ENCODE data around the gene CLIP1. TPM values are rescaled to one million over a fixed set of nuclear protein-coding genes. Genes with fewer than 3 reads are reported as not detected.

The CLIP1 gene
- polyA plus RNA-seq, 4 donors: 16.1 to 34.9 (median 19.7) TPM

- no peaks in the 10 kb centered on the region for H3K9me3 ChIP-seq (ENCODE audit: control insufficient read depth in 2 of 2, insufficient read depth in 1 of 2, low read depth in 1 of 2, low read length in 1 of 2)
- no peak for DNase-seq
- WGBS, 3 donors: 90 to 95% (median 90%) methylated on average over 4 to 7 of the region's 7 CpGs
- no peak overlapping the region for H3K4me3 ChIP-seq (ENCODE audit: low read depth in 1 of 3, low read length in 3 of 3)
- no peaks in the 10 kb centered on the region for H3K27me3 ChIP-seq (ENCODE audit: control insufficient read depth in 3 of 3, insufficient read depth in 3 of 3, low read length in 3 of 3)
- H3K4me1 ChIP-seq (ENCODE audit: control insufficient read depth in 3 of 3, insufficient read depth in 2 of 3, low read depth in 1 of 3, low read length in 2 of 3): peaks cover 0 to 6% (median 2%) of the 10 kb centered on the region in 3 donors
- H3K27ac ChIP-seq (ENCODE audit: low read depth in 1 of 3, low read length in 2 of 3): no peak overlapping the region
- H3K36me3 ChIP-seq (ENCODE audit: control insufficient read depth in 3 of 3, insufficient read depth in 2 of 3, low read depth in 1 of 3, low read length in 3 of 3): no peaks in the 10 kb centered on the region
- FAIRE-seq: no peak
Observed at GRCh38 chr12:122460061-122460460, 37.6 kb upstream of the CLIP1 start.

GRCh38 chr12:122459211-122459610 lies 36.7 kb upstream of the CLIP1 start:
- Histone ChIP-seq H3K4me3 (ENCODE audit: low read depth in 1 of 3, low read length in 3 of 3) (no peak overlapping the region), H3K27me3 (ENCODE audit: control insufficient read depth in 3 of 3, insufficient read depth in 3 of 3, low read length in 3 of 3) (no peaks in the 10 kb centered on the region), H3K4me1 (ENCODE audit: control insufficient read depth in 3 of 3, insufficient read depth in 2 of 3, low read depth in 1 of 3, low read length in 2 of 3) (peaks cover 0 to 6% (median 2%) of the 10 kb centered on the region in 3 donors), H3K36me3 (ENCODE audit: control insufficient read depth in 3 of 3, insufficient read depth in 2 of 3, low read depth in 1 of 3, low read length in 3 of 3) (no peaks in the 10 kb centered on the region), H3K27ac (ENCODE audit: low read depth in 1 of 3, low read length in 2 of 3) (no peak overlapping the region), H3K9me3 (ENCODE audit: control insufficient read depth in 2 of 2, insufficient read depth in 1 of 2, low read depth in 1 of 2, low read length in 1 of 2) (no peaks in the 10 kb centered on the region)
- no peak for FAIRE-seq
- 91 to 100% (median 100%) methylated on average over 2 of the region's 2 CpGs for WGBS, 3 donors
- no peak for DNase-seq

- Histone ChIP-seq H3K36me3 (ENCODE audit: control insufficient read depth in 3 of 3, insufficient read depth in 2 of 3, low read depth in 1 of 3, low read length in 3 of 3) (no peaks in the 10 kb centered on the region), H3K4me3 (ENCODE audit: low read depth in 1 of 3, low read length in 3 of 3) (no peak overlapping the region), H3K27ac (ENCODE audit: low read depth in 1 of 3, low read length in 2 of 3) (no peak overlapping the region), H3K4me1 (ENCODE audit: control insufficient read depth in 3 of 3, insufficient read depth in 2 of 3, low read depth in 1 of 3, low read length in 2 of 3) (peaks cover 0 to 6% (median 2%) of the 10 kb centered on the region in 3 donors), H3K27me3 (ENCODE audit: control insufficient read depth in 3 of 3, insufficient read depth in 3 of 3, low read length in 3 of 3) (no peaks in the 10 kb centered on the region), H3K9me3 (ENCODE audit: control insufficient read depth in 2 of 2, insufficient read depth in 1 of 2, low read depth in 1 of 2, low read length in 1 of 2) (no peaks in the 10 kb centered on the region)
- WGBS, 3 donors: 90 to 94% (median 93%) methylated on average over 17 of the region's 17 CpGs
- DNase-seq: no peak
- no peak for FAIRE-seq
Observed at GRCh38 chr12:122458105-122459035, 35.9 kb upstream of the CLIP1 start.

- Histone ChIP-seq H3K36me3 (ENCODE audit: control insufficient read depth in 3 of 3, insufficient read depth in 2 of 3, low read depth in 1 of 3, low read length in 3 of 3) (no peaks in the 10 kb centered on the region), H3K27me3 (ENCODE audit: control insufficient read depth in 3 of 3, insufficient read depth in 3 of 3, low read length in 3 of 3) (no peaks in the 10 kb centered on the region), H3K27ac (ENCODE audit: low read depth in 1 of 3, low read length in 2 of 3) (no peak overlapping the region), H3K4me3 (ENCODE audit: low read depth in 1 of 3, low read length in 3 of 3) (no peak overlapping the region), H3K9me3 (ENCODE audit: control insufficient read depth in 2 of 2, insufficient read depth in 1 of 2, low read depth in 1 of 2, low read length in 1 of 2) (no peaks in the 10 kb centered on the region), H3K4me1 (ENCODE audit: control insufficient read depth in 3 of 3, insufficient read depth in 2 of 3, low read depth in 1 of 3, low read length in 2 of 3) (peaks cover 2 to 6% (median 2%) of the 10 kb centered on the region in 3 donors)
- FAIRE-seq (no peak), DNase-seq (no peak)
- 56 to 79% (median 68%) methylated on average over 2 of the region's 2 CpGs for WGBS, 3 donors
Observed at GRCh38 chr12:122457627-122458026, 35.2 kb upstream of the CLIP1 start.

GRCh38 chr12:122454739-122455138 lies 32.3 kb upstream of the CLIP1 start:
- Histone ChIP-seq H3K4me3 (ENCODE audit: low read depth in 1 of 3, low read length in 3 of 3) (no peak overlapping the region), H3K9me3 (ENCODE audit: control insufficient read depth in 2 of 2, insufficient read depth in 1 of 2, low read depth in 1 of 2, low read length in 1 of 2) (no peaks in the 10 kb centered on the region), H3K27ac (ENCODE audit: low read depth in 1 of 3, low read length in 2 of 3) (no peak overlapping the region), H3K4me1 (ENCODE audit: control insufficient read depth in 3 of 3, insufficient read depth in 2 of 3, low read depth in 1 of 3, low read length in 2 of 3) (peaks cover 2 to 6% (median 2%) of the 10 kb centered on the region in 3 donors), H3K36me3 (ENCODE audit: control insufficient read depth in 3 of 3, insufficient read depth in 2 of 3, low read depth in 1 of 3, low read length in 3 of 3) (no peaks in the 10 kb centered on the region), H3K27me3 (ENCODE audit: control insufficient read depth in 3 of 3, insufficient read depth in 3 of 3, low read length in 3 of 3) (no peaks in the 10 kb centered on the region)
- DNase-seq (no peak), FAIRE-seq (no peak)
- WGBS, 3 donors: 60 to 75% (median 68%) methylated on average over 6 of the region's 6 CpGs

GRCh38 chr12:122454250-122454721 lies 31.8 kb upstream of the CLIP1 start:
- no peak for FAIRE-seq
- Histone ChIP-seq H3K9me3 (ENCODE audit: control insufficient read depth in 2 of 2, insufficient read depth in 1 of 2, low read depth in 1 of 2, low read length in 1 of 2) (peaks cover 0 to under 1% of the 10 kb centered on the region in 2 donors), H3K4me1 (ENCODE audit: control insufficient read depth in 3 of 3, insufficient read depth in 2 of 3, low read depth in 1 of 3, low read length in 2 of 3) (peaks cover 2 to 6% (median 2%) of the 10 kb centered on the region in 3 donors), H3K27ac (ENCODE audit: low read depth in 1 of 3, low read length in 2 of 3) (peak overlapping the region in 2 of 3 donors; percentile 27 to 53), H3K4me3 (ENCODE audit: low read depth in 1 of 3, low read length in 3 of 3) (no peak overlapping the region), H3K36me3 (ENCODE audit: control insufficient read depth in 3 of 3, insufficient read depth in 2 of 3, low read depth in 1 of 3, low read length in 3 of 3) (no peaks in the 10 kb centered on the region), H3K27me3 (ENCODE audit: control insufficient read depth in 3 of 3, insufficient read depth in 3 of 3, low read length in 3 of 3) (no peaks in the 10 kb centered on the region)
- WGBS, 3 donors: 86 to 89% (median 87%) methylated on average over 12 of the region's 12 CpGs
- DNase-seq: no peak

- Histone ChIP-seq H3K27ac (ENCODE audit: low read depth in 1 of 3, low read length in 2 of 3) (peak overlapping the region in 2 of 3 donors; percentile 42 to 90), H3K9me3 (ENCODE audit: control insufficient read depth in 2 of 2, insufficient read depth in 1 of 2, low read depth in 1 of 2, low read length in 1 of 2) (peaks cover 0 to 2% of the 10 kb centered on the region in 2 donors), H3K36me3 (ENCODE audit: control insufficient read depth in 3 of 3, insufficient read depth in 2 of 3, low read depth in 1 of 3, low read length in 3 of 3) (no peaks in the 10 kb centered on the region), H3K4me1 (ENCODE audit: control insufficient read depth in 3 of 3, insufficient read depth in 2 of 3, low read depth in 1 of 3, low read length in 2 of 3) (peaks cover 2 to 6% (median 2%) of the 10 kb centered on the region in 3 donors), H3K4me3 (ENCODE audit: low read depth in 1 of 3, low read length in 3 of 3) (no peak overlapping the region), H3K27me3 (ENCODE audit: control insufficient read depth in 3 of 3, insufficient read depth in 3 of 3, low read length in 3 of 3) (no peaks in the 10 kb centered on the region)
- peak in 1 of 2 donors; percentile 25 for DNase-seq
- FAIRE-seq: no peak
- WGBS, 3 donors: 54 to 67% (median 56%) methylated on average over 11 of the region's 11 CpGs
Observed at GRCh38 chr12:122452701-122453285, 30.3 kb upstream of the CLIP1 start.

- peak; percentile 64 to 80 for DNase-seq
- Histone ChIP-seq H3K36me3 (ENCODE audit: control insufficient read depth in 3 of 3, insufficient read depth in 2 of 3, low read depth in 1 of 3, low read length in 3 of 3) (no peaks in the 10 kb centered on the region), H3K4me1 (ENCODE audit: control insufficient read depth in 3 of 3, insufficient read depth in 2 of 3, low read depth in 1 of 3, low read length in 2 of 3) (peaks cover 0 to 2% (median 0%) of the 10 kb centered on the region in 3 donors), H3K9me3 (ENCODE audit: control insufficient read depth in 2 of 2, insufficient read depth in 1 of 2, low read depth in 1 of 2, low read length in 1 of 2) (peaks cover 0 to 8% of the 10 kb centered on the region in 2 donors), H3K4me3 (ENCODE audit: low read depth in 1 of 3, low read length in 3 of 3) (no peak overlapping the region), H3K27ac (ENCODE audit: low read depth in 1 of 3, low read length in 2 of 3) (no peak overlapping the region), H3K27me3 (ENCODE audit: control insufficient read depth in 3 of 3, insufficient read depth in 3 of 3, low read length in 3 of 3) (no peaks in the 10 kb centered on the region)
- no peak for FAIRE-seq
- WGBS, 3 donors: 89 to 96% (median 93%) methylated on average over 2 of the region's 2 CpGs
Observed at GRCh38 chr12:122449317-122449716, 26.8 kb upstream of the CLIP1 start.

Data from small intestine (tissue), 7 donors.